Psoas muscle (tissue), 8 donors: ENCODE measurements around the gene EEF1AKMT2. TPM values are rescaled to one million over a fixed set of nuclear protein-coding genes. Genes with fewer than 3 reads are reported as not detected.

Experiments
- ATAC-seq, 4 donors: fragments of 200-7000 bp; cut with Tn5 transposase; one replicate each; pipeline ENCODE4 v1.9.1; 2020; ENCODE audit warnings: moderate library complexity in 3 of 4, mild to moderate bottlenecking in 2 of 4
- DNase-seq, 2 donors: peaks; one replicate each; pipeline ENCODE4 v3.0.0-alpha.2; 2020
- H3K27ac ChIP-seq: fragments of 200-600 bp; one replicate; pipeline ENCODE4 v1.8.0; 2022
- H3K27me3 ChIP-seq, 3 donors: fragments of 200-600 bp in 1 of 3; one replicate each; pipeline versions ENCODE4 v1.6.1 to v1.8.0; 2013 to 2022; ENCODE audit warnings: low read length in 2 of 3, mild to moderate bottlenecking in 2 of 3, moderate library complexity in 1 of 3; ENCODE audit not compliant: insufficient read depth in 3 of 3
- H3K36me3 ChIP-seq, 2 donors: fragments of 200-600 bp in 1 of 2; one replicate each; pipeline versions ENCODE4 v1.6.1 to v1.8.0; 2013 to 2022; ENCODE audit warnings: low read depth in 1 of 2, mild to moderate bottlenecking in 1 of 2, moderate library complexity in 1 of 2; ENCODE audit not compliant: insufficient read depth in 1 of 2
- H3K4me1 ChIP-seq: fragments of 200-600 bp; one replicate; pipeline ENCODE4 v1.8.0; 2022
- H3K4me3 ChIP-seq: fragments of 200-600 bp; one replicate; pipeline ENCODE4 v1.8.0; 2022; ENCODE audit warnings: mild to moderate bottlenecking
- H3K9me3 ChIP-seq: fragments of 200-600 bp; one replicate; pipeline ENCODE4 v1.8.0; 2022
- WGBS, 3 donors: extraction: QIAGEN DNeasy Blood & Tissue Kit; methylation state at CpG; one replicate each; pipeline versions ENCODE4 v1.1.6 to v1.1.7; 2013; 5-methylcytosine and 5-hydroxymethylcytosine counted together
- intact Hi-C, 2 donors: fragments of 100-400 bp; cut with DNase I; formaldehyde crosslinking; loops; one replicate each; pipeline versions ENCODE4 v1.11.0 to v1.14.2; 2022
- polyA plus RNA-seq, 3 donors: library from polyadenylated mRNA; stranded (reverse); fragments of 200-250 nt; gene quantifications; one replicate each; pipeline ENCODE4 v1.2.3, GENCODE V29; 2013
- total RNA-seq, 4 donors: library from RNA; stranded (reverse); fragmentation: NEBNext Ultra II Directional in 2 of 4; extraction: Animal tissue kit (Norgen Biotek cat#: 25700) in 2 of 4; gene quantifications; one replicate each; pipeline versions ENCODE4 v1.2.1 to v1.2.4, GENCODE V29; 2021 to 2023
- TF ChIP-seq, protein P1 (sequence below): fragments of 200-600 bp; IDR thresholded peaks from one replicate; pipeline ENCODE4 v1.8.0; 2022; ENCODE audit warnings: antibody characterized with exemption
- donor health status: healthy with polysubstance abuse.
- donor health status: DM: no; HTN: no; CAD: no; lungs with moderate emphysema.
- donor health status: Bipolar disorder and iron deficiency.
- donor health status: healthy.
- donor health status: DM: yes; HTN: yes; CAD: no.
- donor health status: DM: no; HTN: no; CAD: no.
- donor health status: DM: no; HTN: no; CAD: no.
- donor health status: DM: yes; HTN: yes; CAD: no.

Gene EEF1AKMT2
- total and polyA plus RNA-seq, 7 donors, result 3.3 to 11.9 (median 9.1) TPM

DNA sequence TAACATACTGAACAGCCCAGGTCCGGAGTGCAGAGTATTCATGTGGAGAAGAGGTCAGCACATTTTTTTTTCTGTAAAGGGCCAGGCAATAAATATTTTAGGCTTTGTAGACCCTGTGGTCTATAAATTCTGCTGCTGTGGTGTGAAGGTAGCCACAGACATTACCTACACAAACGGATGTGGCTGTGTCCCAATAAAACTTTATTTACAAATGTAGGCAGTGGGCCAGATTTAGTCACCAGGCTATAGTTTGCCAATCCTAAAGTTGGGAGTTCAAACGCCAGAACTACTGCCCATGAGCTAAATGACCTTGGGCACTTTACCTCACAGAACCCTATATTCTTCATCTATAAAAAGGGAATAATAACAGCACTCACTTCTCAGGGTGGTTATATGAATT, 60.9 kb downstream of the EEF1AKMT2 start:
- Histone ChIP-seq H3K36me3 (no peaks in the 10 kb centered on the region), H3K9me3 (no peaks in the 10 kb centered on the region), H3K27me3 (no peaks in the 10 kb centered on the region), H3K27ac (peak overlapping the region; percentile 95), H3K4me3 (no peak overlapping the region), H3K4me1 (peaks cover 84% of the 10 kb centered on the region)
- TF ChIP-seq, protein P1, sequence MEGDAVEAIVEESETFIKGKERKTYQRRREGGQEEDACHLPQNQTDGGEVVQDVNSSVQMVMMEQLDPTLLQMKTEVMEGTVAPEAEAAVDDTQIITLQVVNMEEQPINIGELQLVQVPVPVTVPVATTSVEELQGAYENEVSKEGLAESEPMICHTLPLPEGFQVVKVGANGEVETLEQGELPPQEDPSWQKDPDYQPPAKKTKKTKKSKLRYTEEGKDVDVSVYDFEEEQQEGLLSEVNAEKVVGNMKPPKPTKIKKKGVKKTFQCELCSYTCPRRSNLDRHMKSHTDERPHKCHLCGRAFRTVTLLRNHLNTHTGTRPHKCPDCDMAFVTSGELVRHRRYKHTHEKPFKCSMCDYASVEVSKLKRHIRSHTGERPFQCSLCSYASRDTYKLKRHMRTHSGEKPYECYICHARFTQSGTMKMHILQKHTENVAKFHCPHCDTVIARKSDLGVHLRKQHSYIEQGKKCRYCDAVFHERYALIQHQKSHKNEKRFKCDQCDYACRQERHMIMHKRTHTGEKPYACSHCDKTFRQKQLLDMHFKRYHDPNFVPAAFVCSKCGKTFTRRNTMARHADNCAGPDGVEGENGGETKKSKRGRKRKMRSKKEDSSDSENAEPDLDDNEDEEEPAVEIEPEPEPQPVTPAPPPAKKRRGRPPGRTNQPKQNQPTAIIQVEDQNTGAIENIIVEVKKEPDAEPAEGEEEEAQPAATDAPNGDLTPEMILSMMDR, result no peak
- ATAC-seq (no peak), DNase-seq (no peak)
- intact Hi-C loops, result loop anchor here in 1 of 2 donors (10.0 kb wide), 1 partner anchor 46 kb away; no protein-coding TSS in a partner anchor
- WGBS, 3 donors, result 78 to 81% (median 78%) methylated on average over 3 of the region's 3 CpGs

DNA sequence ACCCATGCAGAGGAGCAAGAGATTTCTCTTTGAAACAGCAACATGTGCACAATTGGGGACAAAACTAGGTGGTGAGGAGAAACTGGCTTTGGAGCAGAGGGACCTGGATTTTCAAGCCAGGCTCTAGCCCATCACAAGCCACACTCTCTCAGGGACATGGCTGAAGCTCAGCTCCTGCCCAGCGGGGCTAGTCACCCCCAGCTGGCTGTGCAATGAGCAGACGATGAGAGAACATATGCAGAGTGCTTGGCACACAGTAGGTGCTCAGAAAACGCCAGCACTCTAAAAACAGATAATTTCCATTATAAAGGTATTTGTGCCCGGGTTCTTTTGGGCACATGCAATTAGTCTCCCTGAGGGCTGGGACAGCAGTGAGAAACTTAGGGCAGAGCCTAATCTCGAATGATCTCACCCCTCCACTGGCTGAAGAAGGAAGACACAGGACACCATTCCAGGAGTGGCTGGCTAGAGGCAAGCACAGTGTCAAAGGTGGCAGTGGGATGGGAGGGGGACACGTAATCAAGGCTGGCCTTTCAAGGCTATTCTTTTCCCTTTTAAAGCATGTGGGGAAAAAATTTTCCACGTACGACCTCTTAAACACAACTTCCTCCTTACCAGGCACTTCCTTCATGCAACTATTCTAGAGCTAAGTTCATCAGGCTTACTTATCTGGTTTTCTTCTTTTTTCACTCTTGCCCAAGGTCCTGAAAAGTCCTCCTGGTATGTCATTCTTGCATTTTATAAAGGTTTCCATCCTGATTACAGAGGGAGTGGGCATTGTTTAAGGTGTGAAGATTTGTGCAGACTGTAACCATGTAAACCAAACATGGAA, 62.6 kb downstream of the EEF1AKMT2 start:
- Histone ChIP-seq H3K4me1 (peaks cover 82% of the 10 kb centered on the region), H3K9me3 (no peaks in the 10 kb centered on the region), H3K4me3 (no peak overlapping the region), H3K27me3 (no peaks in the 10 kb centered on the region), H3K27ac (peak overlapping the region; percentile 91), H3K36me3 (no peaks in the 10 kb centered on the region)
- WGBS, 3 donors, result 44 to 54% (median 44%) methylated on average over 8 of the region's 8 CpGs
- DNase-seq (no peak), ATAC-seq (peak; percentile 4 to 39 (median 20))
- TF ChIP-seq, protein P1, result no peak
- intact Hi-C loops, result no loop called here

DNA sequence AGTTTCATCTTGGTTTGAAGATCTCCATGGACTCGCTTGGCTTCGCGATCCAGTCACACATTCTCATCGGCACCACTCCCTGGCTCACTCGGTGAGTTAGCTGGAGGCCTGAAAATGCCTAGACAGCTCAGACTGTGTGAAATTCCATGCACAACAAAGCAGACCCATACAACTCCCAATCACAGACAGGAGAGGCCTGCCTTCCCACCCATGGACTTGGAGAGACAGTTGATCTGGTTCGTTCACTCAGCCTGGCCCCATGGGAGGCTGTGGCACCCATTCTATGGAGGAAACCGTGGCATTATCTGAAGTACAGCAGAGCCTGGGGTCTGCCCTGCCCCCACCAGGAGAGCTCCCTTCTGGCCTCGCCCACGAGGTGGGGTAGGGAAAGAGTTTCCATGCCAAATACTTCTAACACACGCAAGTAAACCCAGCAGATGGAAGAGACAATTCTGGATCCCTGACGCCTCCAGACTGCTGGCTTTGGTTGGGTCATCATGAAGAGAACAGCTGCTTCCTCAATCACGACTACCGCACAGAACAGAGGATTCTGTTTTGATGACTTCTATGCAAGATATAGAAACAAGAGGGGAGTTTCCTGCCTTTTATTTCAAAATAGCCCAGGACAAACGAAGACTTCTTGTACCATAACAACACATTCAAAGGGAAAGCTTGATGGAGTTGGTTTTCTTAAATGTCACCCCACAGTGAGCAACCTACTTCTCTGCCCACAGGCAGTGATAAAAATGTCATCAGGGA, 63.4 kb downstream of the EEF1AKMT2 start:
- no peaks in the 10 kb centered on the region for H3K27me3 ChIP-seq
- WGBS, 3 donors, result 26 to 40% (median 29%) methylated on average over 14 of the region's 14 CpGs
- no peak overlapping the region for H3K4me3 ChIP-seq
- H3K4me1 ChIP-seq, result peaks cover 82% of the 10 kb centered on the region
- peak; percentile 76 to 82 (median 80) for ATAC-seq
- no peaks in the 10 kb centered on the region for H3K9me3 ChIP-seq
- DNase-seq, result peak; percentile 47 to 82
- TF ChIP-seq, protein P1, result no peak
- intact Hi-C loops, result no loop called here
- peak overlapping the region; percentile 91 for H3K27ac ChIP-seq
- H3K36me3 ChIP-seq, result no peaks in the 10 kb centered on the region

DNA sequence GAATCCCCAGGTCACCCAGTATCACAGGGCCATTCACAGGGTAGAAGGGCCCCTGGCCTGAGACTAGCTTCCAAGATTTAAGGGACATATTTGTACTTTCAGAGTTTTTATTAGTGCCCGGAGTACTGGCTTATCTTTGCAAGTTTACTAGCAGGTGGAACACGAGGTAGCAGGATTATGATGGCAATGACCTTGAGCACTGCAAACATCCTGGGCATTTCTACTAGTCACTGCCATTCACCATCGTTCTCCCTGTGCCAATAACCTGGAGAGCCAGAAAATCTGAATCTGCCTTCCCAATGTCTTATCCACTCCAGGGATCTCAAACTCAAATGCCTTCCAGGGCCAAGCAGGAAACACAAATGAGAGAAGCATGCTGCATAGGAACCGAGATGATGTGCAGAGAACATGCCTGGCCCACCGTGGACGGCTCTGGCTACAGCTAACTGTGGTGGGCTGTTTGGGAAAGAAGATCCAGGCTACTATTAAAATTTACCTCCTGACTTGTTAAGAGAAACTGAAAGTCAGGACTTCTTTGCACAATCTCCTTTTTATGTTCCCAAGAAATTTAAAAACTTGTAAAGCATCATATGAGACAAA, 64.2 kb downstream of the EEF1AKMT2 start:
- DNase-seq (no peak), ATAC-seq (no peak)
- intact Hi-C loops, result no loop called here
- TF ChIP-seq, protein P1, result no peak
- WGBS, 3 donors, result 33 to 43% (median 36%) methylated on average over 6 of the region's 6 CpGs
- peaks cover 82% of the 10 kb centered on the region for H3K4me1 ChIP-seq
- no peaks in the 10 kb centered on the region for H3K9me3 ChIP-seq
- no peak overlapping the region for H3K4me3 ChIP-seq
- H3K36me3 ChIP-seq, result no peaks in the 10 kb centered on the region
- no peaks in the 10 kb centered on the region for H3K27me3 ChIP-seq
- H3K27ac ChIP-seq, result peak overlapping the region; percentile 91
